HepG2 (cell line): ENCODE data around the gene GLCE.

Experiments used
- MXI1 ChIP-seq: IDR thresholded peaks from 3 replicates; pipeline ENCODE4 v1.6.1; 2012; ENCODE audit warnings: low read depth, low read length, inconsistent platforms, borderline replicate concordance
- SNRNP70 ChIP-seq: fragments of 200-400 bp; formaldehyde crosslinking; IDR thresholded peaks from 2 replicates; pipeline ENCODE4 v1.6.1; 2017; ENCODE audit warnings: mild to moderate bottlenecking, low read depth, low read length, moderate library complexity
- TBL1XR1 ChIP-seq: fragments of 150-350 bp; IDR thresholded peaks from 2 replicates; pipeline ENCODE4 v1.6.1; 2014; ENCODE audit warnings: borderline replicate concordance, low read length; ENCODE audit not compliant: partially characterized antibody
- TF ChIP-seq, protein P1 (sequence below): sonication (generic); formaldehyde crosslinking; IDR thresholded peaks from 2 replicates; pipeline ENCODE4 v1.4.0; 2020; ENCODE audit warnings: mild to moderate bottlenecking, missing genetic modification reagents

DNA sequence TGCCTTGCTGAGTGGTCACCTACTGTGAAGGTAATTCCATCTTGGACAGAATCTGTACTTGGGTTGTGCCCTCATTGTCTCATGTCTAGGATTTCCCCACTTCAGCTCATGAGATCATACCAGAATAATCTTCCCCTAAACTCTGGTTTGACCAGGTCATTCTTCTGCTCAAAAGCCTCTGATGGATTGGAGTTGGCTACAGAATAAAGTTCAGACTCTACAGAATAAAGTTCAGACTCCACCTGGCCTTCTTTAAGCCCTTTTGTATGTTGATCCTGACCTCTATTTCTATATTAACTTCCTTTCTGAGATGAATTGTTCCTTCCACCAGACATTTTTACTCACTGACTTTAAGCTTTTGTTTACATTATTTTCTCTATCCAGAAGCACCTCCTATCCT is 6.4 kb upstream of the GLCE start:
- TF ChIP-seq TBL1XR1: no peak
- TF ChIP-seq MXI1: no peak
- TF ChIP-seq, protein P1, sequence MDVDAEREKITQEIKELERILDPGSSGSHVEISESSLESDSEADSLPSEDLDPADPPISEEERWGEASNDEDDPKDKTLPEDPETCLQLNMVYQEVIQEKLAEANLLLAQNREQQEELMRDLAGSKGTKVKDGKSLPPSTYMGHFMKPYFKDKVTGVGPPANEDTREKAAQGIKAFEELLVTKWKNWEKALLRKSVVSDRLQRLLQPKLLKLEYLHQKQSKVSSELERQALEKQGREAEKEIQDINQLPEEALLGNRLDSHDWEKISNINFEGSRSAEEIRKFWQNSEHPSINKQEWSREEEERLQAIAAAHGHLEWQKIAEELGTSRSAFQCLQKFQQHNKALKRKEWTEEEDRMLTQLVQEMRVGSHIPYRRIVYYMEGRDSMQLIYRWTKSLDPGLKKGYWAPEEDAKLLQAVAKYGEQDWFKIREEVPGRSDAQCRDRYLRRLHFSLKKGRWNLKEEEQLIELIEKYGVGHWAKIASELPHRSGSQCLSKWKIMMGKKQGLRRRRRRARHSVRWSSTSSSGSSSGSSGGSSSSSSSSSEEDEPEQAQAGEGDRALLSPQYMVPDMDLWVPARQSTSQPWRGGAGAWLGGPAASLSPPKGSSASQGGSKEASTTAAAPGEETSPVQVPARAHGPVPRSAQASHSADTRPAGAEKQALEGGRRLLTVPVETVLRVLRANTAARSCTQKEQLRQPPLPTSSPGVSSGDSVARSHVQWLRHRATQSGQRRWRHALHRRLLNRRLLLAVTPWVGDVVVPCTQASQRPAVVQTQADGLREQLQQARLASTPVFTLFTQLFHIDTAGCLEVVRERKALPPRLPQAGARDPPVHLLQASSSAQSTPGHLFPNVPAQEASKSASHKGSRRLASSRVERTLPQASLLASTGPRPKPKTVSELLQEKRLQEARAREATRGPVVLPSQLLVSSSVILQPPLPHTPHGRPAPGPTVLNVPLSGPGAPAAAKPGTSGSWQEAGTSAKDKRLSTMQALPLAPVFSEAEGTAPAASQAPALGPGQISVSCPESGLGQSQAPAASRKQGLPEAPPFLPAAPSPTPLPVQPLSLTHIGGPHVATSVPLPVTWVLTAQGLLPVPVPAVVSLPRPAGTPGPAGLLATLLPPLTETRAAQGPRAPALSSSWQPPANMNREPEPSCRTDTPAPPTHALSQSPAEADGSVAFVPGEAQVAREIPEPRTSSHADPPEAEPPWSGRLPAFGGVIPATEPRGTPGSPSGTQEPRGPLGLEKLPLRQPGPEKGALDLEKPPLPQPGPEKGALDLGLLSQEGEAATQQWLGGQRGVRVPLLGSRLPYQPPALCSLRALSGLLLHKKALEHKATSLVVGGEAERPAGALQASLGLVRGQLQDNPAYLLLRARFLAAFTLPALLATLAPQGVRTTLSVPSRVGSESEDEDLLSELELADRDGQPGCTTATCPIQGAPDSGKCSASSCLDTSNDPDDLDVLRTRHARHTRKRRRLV (CRISPR knock-in tag): no peak
- no peak for TF ChIP-seq SNRNP70
